Measurements from ENCODE around the gene ATP2B2. TPM values are rescaled to one million over a fixed set of nuclear protein-coding genes. Genes with fewer than 3 reads are reported as not detected.

ATP2B2 gene
- total and polyA plus RNA-seq, 2 experiments from 2014 or later: 0.42 to 0.63 TPM

DNA sequence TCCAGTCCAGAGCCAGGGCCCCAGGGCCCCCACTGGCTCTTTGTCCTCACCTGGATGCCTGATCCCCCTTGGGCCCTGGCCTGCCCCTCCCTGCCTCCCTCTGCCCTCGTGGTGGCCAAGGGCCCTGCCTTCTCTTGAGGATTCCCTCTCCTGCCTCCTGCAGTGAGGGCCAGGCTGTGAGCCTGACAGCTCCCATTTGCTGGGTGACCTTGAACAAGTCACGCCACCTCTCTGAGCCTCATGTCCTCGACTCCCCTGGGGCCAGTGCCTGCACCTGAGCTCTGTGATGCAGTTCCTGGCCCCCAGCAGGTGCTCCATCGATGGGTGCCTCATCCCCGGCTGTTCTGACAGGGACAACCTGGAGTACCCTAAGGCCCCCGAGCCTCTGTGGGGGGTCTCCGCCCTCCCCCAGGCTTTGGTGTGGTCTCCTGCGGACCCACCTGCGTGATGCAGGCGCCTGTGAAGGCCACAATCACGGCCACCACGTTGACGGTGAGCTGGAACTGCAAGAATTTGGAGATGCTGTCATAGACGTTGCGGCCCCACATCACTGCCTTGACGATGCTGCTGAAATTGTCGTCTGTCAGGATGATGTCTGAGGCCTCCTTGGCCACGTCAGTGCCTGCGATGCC lies 160.3 kb downstream of the ATP2B2 start (continued):
- TF ChIP-seq, protein P1, sequence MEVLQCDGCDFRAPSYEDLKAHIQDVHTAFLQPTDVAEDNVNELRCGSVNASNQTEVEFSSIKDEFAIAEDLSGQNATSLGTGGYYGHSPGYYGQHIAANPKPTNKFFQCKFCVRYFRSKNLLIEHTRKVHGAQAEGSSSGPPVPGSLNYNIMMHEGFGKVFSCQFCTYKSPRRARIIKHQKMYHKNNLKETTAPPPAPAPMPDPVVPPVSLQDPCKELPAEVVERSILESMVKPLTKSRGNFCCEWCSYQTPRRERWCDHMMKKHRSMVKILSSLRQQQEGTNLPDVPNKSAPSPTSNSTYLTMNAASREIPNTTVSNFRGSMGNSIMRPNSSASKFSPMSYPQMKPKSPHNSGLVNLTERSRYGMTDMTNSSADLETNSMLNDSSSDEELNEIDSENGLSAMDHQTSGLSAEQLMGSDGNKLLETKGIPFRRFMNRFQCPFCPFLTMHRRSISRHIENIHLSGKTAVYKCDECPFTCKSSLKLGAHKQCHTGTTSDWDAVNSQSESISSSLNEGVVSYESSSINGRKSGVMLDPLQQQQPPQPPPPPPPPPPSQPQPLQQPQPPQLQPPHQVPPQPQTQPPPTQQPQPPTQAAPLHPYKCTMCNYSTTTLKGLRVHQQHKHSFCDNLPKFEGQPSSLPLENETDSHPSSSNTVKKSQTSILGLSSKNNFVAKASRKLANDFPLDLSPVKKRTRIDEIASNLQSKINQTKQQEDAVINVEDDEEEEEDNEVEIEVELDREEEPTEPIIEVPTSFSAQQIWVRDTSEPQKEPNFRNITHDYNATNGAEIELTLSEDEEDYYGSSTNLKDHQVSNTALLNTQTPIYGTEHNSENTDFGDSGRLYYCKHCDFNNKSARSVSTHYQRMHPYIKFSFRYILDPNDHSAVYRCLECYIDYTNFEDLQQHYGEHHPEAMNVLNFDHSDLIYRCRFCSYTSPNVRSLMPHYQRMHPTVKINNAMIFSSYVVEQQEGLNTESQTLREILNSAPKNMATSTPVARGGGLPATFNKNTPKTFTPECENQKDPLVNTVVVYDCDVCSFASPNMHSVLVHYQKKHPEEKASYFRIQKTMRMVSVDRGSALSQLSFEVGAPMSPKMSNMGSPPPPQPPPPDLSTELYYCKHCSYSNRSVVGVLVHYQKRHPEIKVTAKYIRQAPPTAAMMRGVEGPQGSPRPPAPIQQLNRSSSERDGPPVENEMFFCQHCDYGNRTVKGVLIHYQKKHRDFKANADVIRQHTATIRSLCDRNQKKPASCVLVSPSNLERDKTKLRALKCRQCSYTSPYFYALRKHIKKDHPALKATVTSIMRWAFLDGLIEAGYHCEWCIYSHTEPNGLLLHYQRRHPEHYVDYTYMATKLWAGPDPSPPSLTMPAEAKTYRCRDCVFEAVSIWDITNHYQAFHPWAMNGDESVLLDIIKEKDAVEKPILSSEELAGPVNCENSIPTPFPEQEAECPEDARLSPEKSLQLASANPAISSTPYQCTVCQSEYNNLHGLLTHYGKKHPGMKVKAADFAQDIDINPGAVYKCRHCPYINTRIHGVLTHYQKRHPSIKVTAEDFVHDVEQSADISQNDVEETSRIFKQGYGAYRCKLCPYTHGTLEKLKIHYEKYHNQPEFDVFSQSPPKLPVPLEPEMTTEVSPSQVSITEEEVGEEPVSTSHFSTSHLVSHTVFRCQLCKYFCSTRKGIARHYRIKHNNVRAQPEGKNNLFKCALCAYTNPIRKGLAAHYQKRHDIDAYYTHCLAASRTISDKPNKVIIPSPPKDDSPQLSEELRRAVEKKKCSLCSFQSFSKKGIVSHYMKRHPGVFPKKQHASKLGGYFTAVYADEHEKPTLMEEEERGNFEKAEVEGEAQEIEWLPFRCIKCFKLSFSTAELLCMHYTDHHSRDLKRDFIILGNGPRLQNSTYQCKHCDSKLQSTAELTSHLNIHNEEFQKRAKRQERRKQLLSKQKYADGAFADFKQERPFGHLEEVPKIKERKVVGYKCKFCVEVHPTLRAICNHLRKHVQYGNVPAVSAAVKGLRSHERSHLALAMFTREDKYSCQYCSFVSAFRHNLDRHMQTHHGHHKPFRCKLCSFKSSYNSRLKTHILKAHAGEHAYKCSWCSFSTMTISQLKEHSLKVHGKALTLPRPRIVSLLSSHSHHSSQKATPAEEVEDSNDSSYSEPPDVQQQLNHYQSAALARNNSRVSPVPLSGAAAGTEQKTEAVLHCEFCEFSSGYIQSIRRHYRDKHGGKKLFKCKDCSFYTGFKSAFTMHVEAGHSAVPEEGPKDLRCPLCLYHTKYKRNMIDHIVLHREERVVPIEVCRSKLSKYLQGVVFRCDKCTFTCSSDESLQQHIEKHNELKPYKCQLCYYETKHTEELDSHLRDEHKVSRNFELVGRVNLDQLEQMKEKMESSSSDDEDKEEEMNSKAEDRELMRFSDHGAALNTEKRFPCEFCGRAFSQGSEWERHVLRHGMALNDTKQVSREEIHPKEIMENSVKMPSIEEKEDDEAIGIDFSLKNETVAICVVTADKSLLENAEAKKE (CRISPR knock-in tag; IDR thresholded peaks at IDR 0.05): no peak
- TF ChIP-seq, protein P2, sequence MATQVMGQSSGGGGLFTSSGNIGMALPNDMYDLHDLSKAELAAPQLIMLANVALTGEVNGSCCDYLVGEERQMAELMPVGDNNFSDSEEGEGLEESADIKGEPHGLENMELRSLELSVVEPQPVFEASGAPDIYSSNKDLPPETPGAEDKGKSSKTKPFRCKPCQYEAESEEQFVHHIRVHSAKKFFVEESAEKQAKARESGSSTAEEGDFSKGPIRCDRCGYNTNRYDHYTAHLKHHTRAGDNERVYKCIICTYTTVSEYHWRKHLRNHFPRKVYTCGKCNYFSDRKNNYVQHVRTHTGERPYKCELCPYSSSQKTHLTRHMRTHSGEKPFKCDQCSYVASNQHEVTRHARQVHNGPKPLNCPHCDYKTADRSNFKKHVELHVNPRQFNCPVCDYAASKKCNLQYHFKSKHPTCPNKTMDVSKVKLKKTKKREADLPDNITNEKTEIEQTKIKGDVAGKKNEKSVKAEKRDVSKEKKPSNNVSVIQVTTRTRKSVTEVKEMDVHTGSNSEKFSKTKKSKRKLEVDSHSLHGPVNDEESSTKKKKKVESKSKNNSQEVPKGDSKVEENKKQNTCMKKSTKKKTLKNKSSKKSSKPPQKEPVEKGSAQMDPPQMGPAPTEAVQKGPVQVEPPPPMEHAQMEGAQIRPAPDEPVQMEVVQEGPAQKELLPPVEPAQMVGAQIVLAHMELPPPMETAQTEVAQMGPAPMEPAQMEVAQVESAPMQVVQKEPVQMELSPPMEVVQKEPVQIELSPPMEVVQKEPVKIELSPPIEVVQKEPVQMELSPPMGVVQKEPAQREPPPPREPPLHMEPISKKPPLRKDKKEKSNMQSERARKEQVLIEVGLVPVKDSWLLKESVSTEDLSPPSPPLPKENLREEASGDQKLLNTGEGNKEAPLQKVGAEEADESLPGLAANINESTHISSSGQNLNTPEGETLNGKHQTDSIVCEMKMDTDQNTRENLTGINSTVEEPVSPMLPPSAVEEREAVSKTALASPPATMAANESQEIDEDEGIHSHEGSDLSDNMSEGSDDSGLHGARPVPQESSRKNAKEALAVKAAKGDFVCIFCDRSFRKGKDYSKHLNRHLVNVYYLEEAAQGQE (IDR thresholded peaks at IDR 0.05; ENCODE audit: unreplicated experiment): no peak
- TF ChIP-seq JUNB (IDR thresholded peaks at IDR 0.05; ENCODE audit: unreplicated experiment): no peak
- no peak for TF ChIP-seq ZNF114 (CRISPR knock-in tag; IDR thresholded peaks at IDR 0.05)

Data from GM23338 (cell line).